Vagina (tissue), 2 donors: ENCODE measurements around the gene SELENOW. TPM values are rescaled to one million over a fixed set of nuclear protein-coding genes. Genes with fewer than 3 reads are reported as not detected.

ENCODE experiments used
- DNase-seq, 2 donors: peaks; one replicate each; pipeline ENCODE4 v3.0.0-alpha.2; 2017; ENCODE audit errors: extremely low spot score in 2 of 2
- H3K27ac ChIP-seq: fragments of 200-600 bp; sonication (generic); one replicate; pipeline ENCODE4 v1.5.1; 2019
- H3K27me3 ChIP-seq: fragments of 200-600 bp; sonication (generic); one replicate; pipeline ENCODE4 v1.5.1; 2019
- H3K36me3 ChIP-seq, 2 donors: fragments of 200-600 bp; sonication (generic); one replicate each; pipeline ENCODE4 v1.5.1; 2017 to 2019
- H3K4me1 ChIP-seq: fragments of 200-600 bp; sonication (generic); one replicate; pipeline ENCODE4 v1.5.1; 2019
- H3K4me3 ChIP-seq, 2 donors: fragments of 200-600 bp; sonication (generic); 1 replicate in 1 of 2; 2 replicates in 1 of 2; pipeline ENCODE4 v1.5.1; 2016 to 2019
- H3K9me3 ChIP-seq: fragments of 200-600 bp; sonication (generic); one replicate; pipeline ENCODE4 v1.5.1; 2019
- CTCF ChIP-seq, 3 experiments: fragments of 450-650 bp in 2 of 3; fragments of 200-600 bp in 1 of 3; sonication (generic) in 1 of 3; IDR thresholded peaks; one replicate each; pipeline ENCODE4 v1.5.1; 2017 to 2019; ENCODE audit warnings: antibody characterized with exemption in 3 of 3, mild to moderate bottlenecking in 2 of 3, moderate library complexity in 2 of 3
- POLR2A ChIP-seq, 2 donors: fragments of 450-650 bp; IDR thresholded peaks; one replicate each; pipeline ENCODE4 v1.6.1; 2017; ENCODE audit warnings: antibody characterized with exemption in 2 of 2, mild to moderate bottlenecking in 2 of 2, moderate library complexity in 2 of 2
- POLR2AphosphoS5 ChIP-seq, 2 donors: sonication (generic); formaldehyde crosslinking; IDR thresholded peaks; one replicate each; pipeline ENCODE4 v1.9.0; 2017; ENCODE audit warnings: antibody characterized with exemption in 2 of 2, mild to moderate bottlenecking in 2 of 2, low read depth in 1 of 2; ENCODE audit not compliant: insufficient read depth in 1 of 2
- intact Hi-C: fragments of 100-400 bp; cut with DNase I; formaldehyde crosslinking; loops from one replicate; pipeline ENCODE4 v1.15.1; 2023
- total RNA-seq: library from RNA; depleted of rRNA; stranded (reverse); fragments of >200 nt; gene quantifications from one replicate; pipeline ENCODE4 v1.2.3, GENCODE V29; 2016

SELENOW gene
- total RNA-seq: 442 TPM

GRCh38 chr19:47778049-47778953 is at the start of gene SELENOW:
SELENOW (plus strand) TSS chr19:47778703; CDS start chr19:47778786, 83 bp downstream.
- peaks cover 47% of the 10 kb centered on the region for H3K4me1 ChIP-seq
- intact Hi-C loops: no loop called here
- H3K9me3 ChIP-seq: no peaks in the 10 kb centered on the region
- no peak for DNase-seq
- H3K4me3 ChIP-seq: peak within 1 kb of the TSS; percentile 86
- no peak for TF ChIP-seq CTCF (IDR thresholded peaks at IDR 0.05)
- peak; percentile 89 to 99 for TF ChIP-seq POLR2AphosphoS5 (IDR thresholded peaks at IDR 0.05; ENCODE audit: insufficient read depth in 1 of 2, low read depth in 1 of 2)
- peak in 1 of 2 donors; percentile 95 for TF ChIP-seq POLR2A (IDR thresholded peaks at IDR 0.05)
- peak within 1 kb of the TSS; percentile 99 for H3K27ac ChIP-seq
- H3K36me3 ChIP-seq: peaks cover 0 to 15% of the 10 kb centered on the region in 2 donors
- H3K27me3 ChIP-seq: no peaks in the 10 kb centered on the region

GRCh38 chr19:47729468-47729798 is 49.1 kb upstream of the SELENOW start:
- Histone ChIP-seq H3K36me3 (peaks cover 4 to 45% of the 10 kb centered on the region in 2 donors), H3K4me1 (peaks cover 59% of the 10 kb centered on the region), H3K9me3 (no peaks in the 10 kb centered on the region), H3K27ac (peak overlapping the region; percentile 92), H3K4me3 (peak overlapping the region in 1 of 2 donors; percentile 2), H3K27me3 (no peaks in the 10 kb centered on the region)
- DNase-seq: no peak
- TF ChIP-seq CTCF (IDR thresholded peaks at IDR 0.05) (no peak), POLR2A (IDR thresholded peaks at IDR 0.05) (no peak), POLR2AphosphoS5 (IDR thresholded peaks at IDR 0.05; ENCODE audit: insufficient read depth in 1 of 2, low read depth in 1 of 2) (peak; percentile 74 to 75)
- intact Hi-C loops: no loop called here

- intact Hi-C loops: no loop called here
- H3K4me1 ChIP-seq: peaks cover 55% of the 10 kb centered on the region
- DNase-seq: no peak
Observed at GRCh38 chr19:47729799-47730520, 48.5 kb upstream of the SELENOW start.

GRCh38 chr19:47730521-47730889 is 48.0 kb upstream of the SELENOW start:
- H3K9me3 ChIP-seq: no peaks in the 10 kb centered on the region
- no peaks in the 10 kb centered on the region for H3K27me3 ChIP-seq
- TF ChIP-seq CTCF (IDR thresholded peaks at IDR 0.05): no peak
- TF ChIP-seq POLR2A (IDR thresholded peaks at IDR 0.05): no peak
- no peak for TF ChIP-seq POLR2AphosphoS5 (IDR thresholded peaks at IDR 0.05; ENCODE audit: insufficient read depth in 1 of 2, low read depth in 1 of 2)
- intact Hi-C loops: no loop called here
- H3K36me3 ChIP-seq: peaks cover 4 to 54% of the 10 kb centered on the region in 2 donors
- H3K27ac ChIP-seq: peak overlapping the region; percentile 92
- H3K4me3 ChIP-seq: no peak overlapping the region
- no peak for DNase-seq
- H3K4me1 ChIP-seq: peaks cover 50% of the 10 kb centered on the region

More at GRCh38 chr19:47729799-47730520, 48.5 kb upstream of the SELENOW start:
- H3K27ac ChIP-seq: peak overlapping the region; percentile 92
- TF ChIP-seq POLR2AphosphoS5 (IDR thresholded peaks at IDR 0.05; ENCODE audit: insufficient read depth in 1 of 2, low read depth in 1 of 2) (peak in 1 of 2 donors; percentile 66), POLR2A (IDR thresholded peaks at IDR 0.05) (no peak), CTCF (IDR thresholded peaks at IDR 0.05) (no peak)
- no peaks in the 10 kb centered on the region for H3K27me3 ChIP-seq
- peaks cover 4 to 50% of the 10 kb centered on the region in 2 donors for H3K36me3 ChIP-seq
- no peaks in the 10 kb centered on the region for H3K9me3 ChIP-seq
- H3K4me3 ChIP-seq: peak overlapping the region in 1 of 2 donors; percentile 2
